Myometrial cell (primary cell): ENCODE data around the gene PITPNM3. TPM values are rescaled to one million over a fixed set of nuclear protein-coding genes. Genes with fewer than 3 reads are reported as not detected.

ENCODE experiments used
- total RNA-seq: library from RNA; depleted of rRNA; stranded (reverse); fragments of >200 nt; gene quantifications from 2 replicates; pipeline ENCODE4 v1.2.3, GENCODE V29; 2015

PITPNM3 gene
- total RNA-seq = 0.86 and 1.1 TPM in 2 replicates

GRCh38 chr17:6556121-6557039 is at the start of gene PITPNM3:
PITPNM3 (minus strand) TSS chr17:6556555; CDS start chr17:6556406, 149 bp downstream.

GRCh38 chr17:6443692-6444570 is 112.4 kb downstream of the PITPNM3 start, which contains the start of gene PIMREG:
PIMREG (plus strand) TSS chr17:6444455; CDS start chr17:6445111, 656 bp downstream.

GRCh38 chr17:6435051-6435450 is 121.3 kb downstream of the PITPNM3 start, which contains the start of gene AIPL1:
AIPL1 (minus strand) TSS chr17:6435121; CDS start chr17:6435104, 17 bp downstream.

Other genes with a start within 250 kb of the PITPNM3 start
- not detected in 2 replicates for gene AIPL1, start 121.4 kb downstream of the PITPNM3 start, total RNA-seq
- gene PIMREG, start 112.1 kb downstream of the PITPNM3 start, total RNA-seq = 98.9 and 112 TPM in 2 replicates
- gene KIAA0753, start 84.2 kb upstream of the PITPNM3 start, total RNA-seq = 11.2 and 11.9 TPM in 2 replicates
- gene TXNDC17, start 84.5 kb upstream of the PITPNM3 start, total RNA-seq = 273 and 310 TPM in 2 replicates
- gene MED31, start 95.0 kb upstream of the PITPNM3 start, total RNA-seq = 10.3 and 16.4 TPM in 2 replicates
- 0.71 and 0.86 TPM in 2 replicates for gene C17orf100, start 95.2 kb upstream of the PITPNM3 start, total RNA-seq
- gene SLC13A5, start 156.8 kb upstream of the PITPNM3 start, total RNA-seq = not detected in 2 replicates
- gene XAF1, start 199.5 kb upstream of the PITPNM3 start, total RNA-seq = 6.3 and 11.2 TPM in 2 replicates
- gene FBXO39, start 219.7 kb upstream of the PITPNM3 start, total RNA-seq = 1.9 and 3.5 TPM in 2 replicates